Measurements from ENCODE around the gene CD300LG. TPM values are rescaled to one million over a fixed set of nuclear protein-coding genes. Genes with fewer than 3 reads are reported as not detected.

Gene CD300LG
- polyA plus RNA-seq, 3 donors: not detected

DNA sequence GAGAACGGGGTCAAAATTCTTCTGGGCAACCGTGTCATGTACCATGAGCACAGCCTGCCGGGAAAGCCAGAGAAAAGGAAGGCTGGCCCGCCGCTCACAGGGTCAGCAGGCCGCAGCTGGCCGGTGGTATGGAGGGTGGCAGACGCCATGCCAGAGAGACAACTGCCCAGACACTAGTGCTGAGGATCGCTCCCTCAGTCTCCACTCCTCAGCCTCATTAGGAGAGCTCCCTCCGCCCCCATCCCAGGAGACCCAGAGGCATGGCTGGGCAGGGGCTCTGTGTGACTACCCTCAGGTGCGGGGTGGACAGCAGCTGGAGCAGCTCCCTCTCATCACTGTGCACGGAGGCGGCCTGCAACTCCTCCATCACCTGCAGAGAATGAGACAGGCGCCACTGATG is 17.2 kb upstream of the CD300LG start:
- no peak overlapping the region for H3K4me3 Mint-ChIP-seq
- peaks cover 17% of the 10 kb centered on the region for H3K4me1 Mint-ChIP-seq
- peaks cover 0 to 1% (median 0%) of the 10 kb centered on the region in 7 donors for H3K9me3 Mint-ChIP-seq
- peaks cover 0 to 26% of the 10 kb centered on the region in 2 donors for H3K27me3 ChIP-seq (ENCODE audit: control insufficient read depth in 2 of 2, insufficient read depth in 2 of 2, low read length in 2 of 2)
- no peak overlapping the region for H3K27ac Mint-ChIP-seq
- peaks cover 20 to 25% (median 23%) of the 10 kb centered on the region in 3 donors for H3K27me3 Mint-ChIP-seq (ENCODE audit: low read depth in 3 of 3)
- no peak for DNase-seq
- H4K20me1 ChIP-seq (ENCODE audit: insufficient read depth, low read length): no peaks in the 10 kb centered on the region
- peaks cover 4% of the 10 kb centered on the region in 2 donors for H3K36me3 Mint-ChIP-seq
- H3K9me3 ChIP-seq (replicated peaks in 1 of 2; ENCODE audit: control insufficient read depth in 1 of 2, insufficient read depth in 1 of 2, low read length in 2 of 2): no peaks in the 10 kb centered on the region
- H3K4me2 ChIP-seq (replicated peaks; ENCODE audit: extremely low read depth, low read length, poor library complexity, severe bottlenecking): no peak overlapping the region
- 95% methylated on average over 12 of the region's 14 CpGs for WGBS (ENCODE audit: insufficient coverage)
- H3K36me3 ChIP-seq (replicated peaks in 1 of 2; ENCODE audit: control insufficient read depth in 1 of 2, insufficient read depth in 2 of 2, low read length in 2 of 2): no peaks in the 10 kb centered on the region
- no peak overlapping the region for H3K9ac ChIP-seq (ENCODE audit: insufficient read depth, low read length, poor library complexity, severe bottlenecking)
- intact Hi-C loops (cut with micrococcal nuclease): no loop called here
- H2AFZ ChIP-seq (ENCODE audit: insufficient read depth, low read depth, low read length, poor library complexity, severe bottlenecking): no peak overlapping the region
- no peak for TF ChIP-seq CTCF (IDR thresholded peaks at IDR 0.05)
- no peaks in the 10 kb centered on the region for H3K79me2 ChIP-seq (ENCODE audit: insufficient read depth, low read length)
- no peak overlapping the region for H3K4me3 ChIP-seq (replicated peaks in 1 of 3; ENCODE audit: low read depth in 2 of 3, low read length in 3 of 3)
- no peak overlapping the region for H3K27ac ChIP-seq (ENCODE audit: low read depth in 1 of 2, low read length in 2 of 2)
- peaks cover 14 to 18% of the 10 kb centered on the region in 2 donors for H3K4me1 ChIP-seq (ENCODE audit: control insufficient read depth in 1 of 2, insufficient read depth in 2 of 2, low read length in 2 of 2)

DNA sequence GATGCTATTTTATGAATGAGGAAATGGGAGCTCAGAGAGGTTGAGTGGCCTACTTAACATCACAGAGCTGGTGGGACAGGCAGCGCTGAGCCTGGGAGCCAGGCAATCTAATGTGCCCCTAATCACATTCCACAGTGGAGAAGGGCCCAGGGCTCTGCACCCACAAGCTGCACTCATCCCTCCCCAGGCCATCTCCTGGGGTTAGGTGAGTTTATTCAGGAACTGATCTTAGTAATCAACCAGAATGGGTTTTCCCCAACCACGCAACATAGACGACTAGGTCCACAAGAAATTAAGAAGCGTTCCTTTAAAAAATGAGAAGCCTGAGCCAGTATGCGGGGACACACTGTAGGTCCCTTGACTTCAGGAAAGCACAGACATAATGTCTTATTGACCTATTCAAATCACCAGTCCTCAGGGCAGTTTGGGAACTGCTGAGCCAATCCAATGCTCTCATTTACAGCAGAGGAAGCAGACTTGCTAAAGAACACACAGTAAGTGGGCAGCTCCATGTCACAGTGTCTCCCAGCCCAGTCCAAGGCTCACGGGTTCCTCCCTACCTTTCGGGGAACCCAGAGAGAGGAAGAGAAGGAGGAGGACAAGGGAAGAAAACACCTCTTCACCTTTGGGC is 16.4 kb upstream of the CD300LG start:
- intact Hi-C loops (cut with micrococcal nuclease): no loop called here
- H3K4me3 Mint-ChIP-seq: no peak overlapping the region
- H3K9me3 Mint-ChIP-seq: peaks cover 0 to 1% (median 0%) of the 10 kb centered on the region in 7 donors
- no peaks in the 10 kb centered on the region for H3K9me3 ChIP-seq (replicated peaks in 1 of 2; ENCODE audit: control insufficient read depth in 1 of 2, insufficient read depth in 1 of 2, low read length in 2 of 2)
- H3K27me3 ChIP-seq (ENCODE audit: control insufficient read depth in 2 of 2, insufficient read depth in 2 of 2, low read length in 2 of 2): peaks cover 0 to 26% of the 10 kb centered on the region in 2 donors
- H3K27ac Mint-ChIP-seq: peak overlapping the region in 1 of 7 donors; percentile 15
- no peaks in the 10 kb centered on the region for H3K79me2 ChIP-seq (ENCODE audit: insufficient read depth, low read length)
- peaks cover 4% of the 10 kb centered on the region in 2 donors for H3K36me3 Mint-ChIP-seq
- H3K27ac ChIP-seq (ENCODE audit: low read depth in 1 of 2, low read length in 2 of 2): no peak overlapping the region
- H3K4me1 Mint-ChIP-seq: peaks cover 17% of the 10 kb centered on the region
- no peak overlapping the region for H3K4me3 ChIP-seq (replicated peaks in 1 of 3; ENCODE audit: low read depth in 2 of 3, low read length in 3 of 3)
- H3K27me3 Mint-ChIP-seq (ENCODE audit: low read depth in 3 of 3): peaks cover 26 to 28% (median 27%) of the 10 kb centered on the region in 3 donors
- TF ChIP-seq CTCF (IDR thresholded peaks at IDR 0.05): no peak
- no peaks in the 10 kb centered on the region for H3K36me3 ChIP-seq (replicated peaks in 1 of 2; ENCODE audit: control insufficient read depth in 1 of 2, insufficient read depth in 2 of 2, low read length in 2 of 2)
- no peaks in the 10 kb centered on the region for H4K20me1 ChIP-seq (ENCODE audit: insufficient read depth, low read length)
- peak in 1 of 3 donors; percentile 30 for DNase-seq
- peaks cover 14 to 18% of the 10 kb centered on the region in 2 donors for H3K4me1 ChIP-seq (ENCODE audit: control insufficient read depth in 1 of 2, insufficient read depth in 2 of 2, low read length in 2 of 2)
- no peak overlapping the region for H2AFZ ChIP-seq (ENCODE audit: insufficient read depth, low read depth, low read length, poor library complexity, severe bottlenecking)
- H3K4me2 ChIP-seq (replicated peaks; ENCODE audit: extremely low read depth, low read length, poor library complexity, severe bottlenecking): no peak overlapping the region
- WGBS (ENCODE audit: insufficient coverage): 84% methylated on average over 4 of the region's 7 CpGs
- H3K9ac ChIP-seq (ENCODE audit: insufficient read depth, low read length, poor library complexity, severe bottlenecking): no peak overlapping the region
